HS-5 (cell line): ENCODE results near the gene TTYH2.

Source experiments
- DNase-seq: peaks from one replicate; pipeline ENCODE4 v3.0.0-alpha.2; 2012; ENCODE audit warnings: low read depth

Gene TTYH2

GRCh38 chr17:74194682-74195081 lies 18.7 kb upstream of the TTYH2 start:
- DNase-seq = no peak

- no peak for DNase-seq
Observed at GRCh38 chr17:74196541-74197317, 16.6 kb upstream of the TTYH2 start.

- DNase-seq = no peak
Observed at GRCh38 chr17:74197801-74198200, 15.6 kb upstream of the TTYH2 start.

GRCh38 chr17:74198694-74199093 lies 14.7 kb upstream of the TTYH2 start:
- no peak for DNase-seq

- no peak for DNase-seq
Observed at GRCh38 chr17:74199306-74200092, 13.9 kb upstream of the TTYH2 start.

- DNase-seq = no peak
Observed at GRCh38 chr17:74200112-74200511, 13.3 kb upstream of the TTYH2 start.

- DNase-seq = no peak
Observed at GRCh38 chr17:74201250-74201649, 12.1 kb upstream of the TTYH2 start.

GRCh38 chr17:74201948-74202347 lies 11.4 kb upstream of the TTYH2 start:
- DNase-seq = no peak

- no peak for DNase-seq
Observed at GRCh38 chr17:74202938-74203337, 10.4 kb upstream of the TTYH2 start.

GRCh38 chr17:74203439-74204240 lies 9.7 kb upstream of the TTYH2 start, which contains the start of gene RPL38:
TSS of gene RPL38 (plus strand) at chr17:74203678. CDS start at chr17:74203956, 278 bp downstream.
- peak; percentile 89 for DNase-seq

- DNase-seq = no peak
Observed at GRCh38 chr17:74204474-74204873, 8.9 kb upstream of the TTYH2 start.

GRCh38 chr17:74205274-74205673 lies 8.1 kb upstream of the TTYH2 start:
- DNase-seq = no peak

- DNase-seq = no peak
Observed at GRCh38 chr17:74206332-74206818, 7.0 kb upstream of the TTYH2 start.

GRCh38 chr17:74210191-74211140 lies 2.9 kb upstream of the TTYH2 start:
- DNase-seq = no peak

- no peak for DNase-seq
Observed at GRCh38 chr17:74211141-74211911, 2.0 kb upstream of the TTYH2 start.

GRCh38 chr17:74211912-74212208 lies 1.5 kb upstream of the TTYH2 start:
- DNase-seq = no peak

GRCh38 chr17:74212209-74212912 lies 1.0 kb upstream of the TTYH2 start:
- DNase-seq = no peak

GRCh38 chr17:74213861-74214391 lies 555 bp downstream of the TTYH2 start:
- DNase-seq = no peak

- DNase-seq = no peak
Observed at GRCh38 chr17:74214484-74215341, 1.3 kb downstream of the TTYH2 start.
